ENCODE measurements around the gene KCNT1.
A peak's percentile ranks its signal among the peaks of the same experiment; 100 is the strongest.

The KCNT1 gene

DNA sequence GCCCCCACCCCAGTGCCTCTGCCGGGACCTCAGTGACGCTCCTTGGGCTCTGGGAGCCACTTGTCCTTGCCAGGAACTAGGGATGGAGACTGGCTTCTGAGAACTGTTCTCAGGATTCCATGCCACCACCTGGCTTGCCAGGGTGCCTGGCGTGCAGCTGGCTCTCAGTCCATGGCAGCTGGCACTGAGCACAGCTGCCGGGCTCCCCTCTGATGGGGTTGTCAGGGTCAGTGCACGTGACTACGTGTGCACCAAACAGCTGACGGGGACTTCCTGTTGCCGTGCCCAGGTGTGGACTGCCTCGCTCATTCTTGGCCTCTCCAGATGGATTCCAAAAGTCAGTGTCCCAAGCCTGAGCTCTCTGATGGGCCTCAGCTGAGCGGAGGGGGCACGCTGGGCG, 9.4 kb downstream of the KCNT1 start:
- Histone ChIP-seq H3K27ac (ENCODE audit: insufficient read depth, low read depth, low read length, poor library complexity, severe bottlenecking) (no peak overlapping the region), H3K4me1 (ENCODE audit: control insufficient read depth, insufficient read depth, low read length) (no peaks in the 10 kb centered on the region), H3K4me3 (ENCODE audit: insufficient read depth, low read depth, low read length) (no peak overlapping the region), H3K36me3 (ENCODE audit: control insufficient read depth, insufficient read depth, low read length) (no peaks in the 10 kb centered on the region), H3K9me3 (ENCODE audit: control insufficient read depth, low read length) (no peaks in the 10 kb centered on the region), H3K27me3 (ENCODE audit: control insufficient read depth, insufficient read depth, low read length, poor library complexity, severe bottlenecking) (peaks cover 36% of the 10 kb centered on the region)
- 92 to 94% methylated on average over 12 of the region's 12 CpGs for WGBS, 2 experiments

DNA sequence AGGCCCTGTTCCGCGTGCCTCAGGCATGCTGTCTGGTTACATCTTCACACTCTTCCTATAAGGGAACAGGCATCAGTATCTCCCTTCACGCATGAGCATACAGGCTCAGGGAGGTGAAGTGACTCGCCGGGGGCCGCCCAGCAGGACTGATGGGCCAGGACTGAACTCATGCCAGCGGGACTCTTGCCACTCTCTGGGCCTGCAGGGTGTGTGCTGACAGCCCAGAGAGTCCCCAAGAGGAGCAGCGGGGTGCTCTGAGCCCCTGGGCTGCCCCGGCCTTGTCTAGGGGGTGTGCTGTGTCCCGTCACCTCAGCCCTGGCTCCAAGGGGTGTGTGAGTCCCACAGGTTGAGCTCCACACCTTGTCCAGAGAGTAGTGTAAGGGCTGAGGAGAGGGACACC, 9.9 kb downstream of the KCNT1 start:
- 81 to 84% methylated on average over 10 of the region's 10 CpGs for WGBS, 2 experiments
- no peaks in the 10 kb centered on the region for H3K9me3 ChIP-seq (ENCODE audit: control insufficient read depth, low read length)
- no peak overlapping the region for H3K4me3 ChIP-seq (ENCODE audit: insufficient read depth, low read depth, low read length)
- no peak overlapping the region for H3K27ac ChIP-seq (ENCODE audit: insufficient read depth, low read depth, low read length, poor library complexity, severe bottlenecking)
- H3K4me1 ChIP-seq (ENCODE audit: control insufficient read depth, insufficient read depth, low read length): no peaks in the 10 kb centered on the region
- H3K36me3 ChIP-seq (ENCODE audit: control insufficient read depth, insufficient read depth, low read length): no peaks in the 10 kb centered on the region
- peaks cover 40% of the 10 kb centered on the region for H3K27me3 ChIP-seq (ENCODE audit: control insufficient read depth, insufficient read depth, low read length, poor library complexity, severe bottlenecking)

DNA sequence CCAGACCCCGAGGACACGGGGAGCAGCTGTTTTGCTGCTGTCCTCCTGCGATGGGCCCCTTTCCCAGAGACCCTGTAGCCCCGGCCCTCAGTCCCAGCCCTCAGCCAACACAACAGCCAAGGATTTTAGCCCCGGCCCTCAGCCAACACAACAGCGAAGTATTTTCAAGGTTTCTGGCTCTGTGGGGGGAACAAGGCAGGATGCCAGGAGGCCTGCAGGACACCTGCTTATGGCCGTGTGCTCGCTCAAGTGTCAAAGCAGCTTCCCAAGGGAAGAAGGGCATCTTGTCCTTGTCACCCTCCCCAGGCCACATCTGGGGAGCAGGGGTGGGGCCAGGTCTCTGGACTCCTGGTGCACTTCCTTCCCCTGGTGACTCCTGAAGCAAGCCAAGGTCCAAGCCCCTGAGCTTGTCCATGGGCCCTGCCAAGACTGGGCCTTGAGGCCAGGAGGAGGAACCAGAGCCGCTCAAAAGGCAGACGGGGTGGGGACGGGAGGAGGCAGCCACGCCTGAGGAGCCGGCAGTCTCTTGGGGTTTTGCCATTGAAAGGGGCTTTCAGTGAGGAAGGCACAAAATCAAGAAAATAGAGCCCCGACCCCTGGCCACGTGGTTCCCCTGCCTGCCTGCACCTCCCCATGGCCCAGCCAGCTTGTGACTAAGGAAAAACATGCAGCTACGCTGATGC, 10.8 kb downstream of the KCNT1 start:
- H3K27me3 ChIP-seq (ENCODE audit: control insufficient read depth, insufficient read depth, low read length, poor library complexity, severe bottlenecking): peaks cover 42% of the 10 kb centered on the region

DNA sequence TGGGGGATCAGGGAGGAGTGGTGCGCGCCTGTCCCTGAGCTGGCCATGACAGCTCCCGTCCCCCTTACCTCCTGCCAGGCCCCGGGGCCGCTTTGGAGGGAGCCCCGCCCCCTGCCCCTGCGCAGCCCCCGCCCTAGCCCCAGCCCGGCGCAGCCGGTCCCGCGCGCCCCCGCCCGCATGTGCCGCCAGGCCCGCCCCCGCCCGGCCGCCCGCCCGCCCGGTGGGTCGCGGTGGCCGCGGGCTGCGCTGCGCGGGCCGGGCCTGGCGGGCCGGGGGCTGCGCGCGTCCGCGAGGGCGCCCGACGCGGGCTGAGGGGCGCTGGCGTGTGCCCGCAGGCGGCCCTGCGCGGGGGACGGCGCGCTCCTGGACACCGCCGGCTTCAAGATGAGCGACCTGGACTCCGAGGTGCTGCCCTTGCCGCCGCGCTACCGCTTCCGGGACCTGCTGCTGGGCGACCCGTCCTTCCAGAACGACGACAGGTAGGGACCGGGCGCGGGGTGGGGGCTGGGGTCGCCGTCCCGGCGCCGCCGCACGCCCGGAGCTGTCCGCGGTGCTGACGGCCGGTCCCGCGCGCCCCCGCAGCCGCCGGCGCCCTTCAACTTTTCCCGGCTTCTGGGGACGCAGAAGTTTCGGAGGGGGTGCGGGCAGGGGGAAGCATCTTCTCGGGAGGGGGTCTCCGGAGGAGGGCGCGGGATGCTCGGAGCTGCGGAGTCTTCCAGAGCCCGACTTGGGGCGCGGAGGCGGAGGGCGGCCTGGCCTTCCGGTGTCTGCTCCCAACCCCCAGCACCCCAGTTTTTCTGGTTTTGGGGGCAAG, 12.5 kb downstream of the KCNT1 start:
- peak overlapping the region; percentile 6 for H3K4me3 ChIP-seq (ENCODE audit: insufficient read depth, low read depth, low read length)
- peaks cover 42% of the 10 kb centered on the region for H3K27me3 ChIP-seq (ENCODE audit: control insufficient read depth, insufficient read depth, low read length, poor library complexity, severe bottlenecking)
- WGBS, 2 experiments: 2 to 3% methylated on average over 103 of the region's 103 CpGs
- H3K27ac ChIP-seq (ENCODE audit: insufficient read depth, low read depth, low read length, poor library complexity, severe bottlenecking): no peak overlapping the region
- no peaks in the 10 kb centered on the region for H3K4me1 ChIP-seq (ENCODE audit: control insufficient read depth, insufficient read depth, low read length)
- no peaks in the 10 kb centered on the region for H3K36me3 ChIP-seq (ENCODE audit: control insufficient read depth, insufficient read depth, low read length)
- H3K9me3 ChIP-seq (ENCODE audit: control insufficient read depth, low read length): no peaks in the 10 kb centered on the region

More for the DNA sequence above, 10.8 kb downstream of the KCNT1 start:
- no peak overlapping the region for H3K4me3 ChIP-seq (ENCODE audit: insufficient read depth, low read depth, low read length)
- 65 to 69% methylated on average over 15 to 16 of the region's 16 CpGs for WGBS, 2 experiments
- no peak overlapping the region for H3K27ac ChIP-seq (ENCODE audit: insufficient read depth, low read depth, low read length, poor library complexity, severe bottlenecking)
- H3K4me1 ChIP-seq (ENCODE audit: control insufficient read depth, insufficient read depth, low read length): no peaks in the 10 kb centered on the region
- no peaks in the 10 kb centered on the region for H3K36me3 ChIP-seq (ENCODE audit: control insufficient read depth, insufficient read depth, low read length)
- no peaks in the 10 kb centered on the region for H3K9me3 ChIP-seq (ENCODE audit: control insufficient read depth, low read length)

DNA sequence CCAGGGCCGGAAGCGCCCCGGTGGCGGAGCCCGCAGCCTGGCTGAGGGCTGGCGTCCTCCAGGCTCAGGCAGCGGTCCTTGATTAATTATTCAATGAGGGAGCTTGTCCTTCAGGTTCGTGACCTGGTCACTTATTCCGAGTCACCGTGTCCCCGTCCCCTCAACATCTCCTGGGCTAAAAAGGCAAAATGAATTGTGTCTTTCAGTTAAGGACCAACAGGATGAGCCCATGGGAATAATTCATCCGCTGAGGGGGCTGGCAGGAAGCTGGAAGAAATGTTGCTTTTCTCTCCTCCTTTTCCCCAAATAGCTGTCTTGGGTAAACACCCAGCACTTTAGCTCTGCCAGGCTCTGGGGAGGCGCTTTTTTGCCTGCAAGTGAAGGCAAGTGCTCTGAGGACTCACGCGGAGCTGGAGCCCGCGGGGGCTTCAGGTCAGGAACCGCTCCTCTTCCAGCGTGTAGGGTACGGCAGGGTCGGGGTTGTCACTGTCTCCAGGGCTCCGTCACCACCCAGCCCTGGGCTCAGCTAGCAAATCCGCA, 13.1 kb downstream of the KCNT1 start:
- 41 to 43% methylated on average over 23 of the region's 23 CpGs for WGBS, 2 experiments
- no peaks in the 10 kb centered on the region for H3K4me1 ChIP-seq (ENCODE audit: control insufficient read depth, insufficient read depth, low read length)
- no peaks in the 10 kb centered on the region for H3K36me3 ChIP-seq (ENCODE audit: control insufficient read depth, insufficient read depth, low read length)
- no peaks in the 10 kb centered on the region for H3K9me3 ChIP-seq (ENCODE audit: control insufficient read depth, low read length)
- peak overlapping the region; percentile 6 for H3K4me3 ChIP-seq (ENCODE audit: insufficient read depth, low read depth, low read length)
- H3K27me3 ChIP-seq (ENCODE audit: control insufficient read depth, insufficient read depth, low read length, poor library complexity, severe bottlenecking): peaks cover 42% of the 10 kb centered on the region
- no peak overlapping the region for H3K27ac ChIP-seq (ENCODE audit: insufficient read depth, low read depth, low read length, poor library complexity, severe bottlenecking)

DNA sequence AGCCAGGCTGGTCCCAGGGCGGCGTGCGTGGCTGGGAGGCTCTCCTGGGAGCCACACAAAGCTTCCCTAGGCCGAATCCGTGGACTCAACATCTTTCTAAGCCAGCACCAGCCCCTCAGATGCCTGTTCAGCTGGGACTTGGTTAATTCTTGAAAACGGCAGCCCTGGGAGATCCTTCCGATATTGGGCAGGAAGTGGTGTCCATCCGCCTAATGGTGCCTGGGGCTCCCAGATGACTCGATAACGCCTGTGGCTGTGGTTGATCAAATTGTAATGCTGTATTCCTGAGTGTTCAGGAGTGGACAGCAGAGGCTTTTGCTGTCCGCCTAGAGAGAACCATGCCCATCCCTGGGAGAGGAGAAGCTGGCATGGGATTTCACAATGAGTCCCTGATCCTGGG, 14.1 kb downstream of the KCNT1 start:
- Histone ChIP-seq H3K4me3 (ENCODE audit: insufficient read depth, low read depth, low read length) (no peak overlapping the region), H3K36me3 (ENCODE audit: control insufficient read depth, insufficient read depth, low read length) (no peaks in the 10 kb centered on the region), H3K9me3 (ENCODE audit: control insufficient read depth, low read length) (no peaks in the 10 kb centered on the region), H3K27ac (ENCODE audit: insufficient read depth, low read depth, low read length, poor library complexity, severe bottlenecking) (no peak overlapping the region), H3K27me3 (ENCODE audit: control insufficient read depth, insufficient read depth, low read length, poor library complexity, severe bottlenecking) (peaks cover 42% of the 10 kb centered on the region), H3K4me1 (ENCODE audit: control insufficient read depth, insufficient read depth, low read length) (no peaks in the 10 kb centered on the region)
- WGBS, 2 experiments: 89 to 90% methylated on average over 11 of the region's 11 CpGs

DNA sequence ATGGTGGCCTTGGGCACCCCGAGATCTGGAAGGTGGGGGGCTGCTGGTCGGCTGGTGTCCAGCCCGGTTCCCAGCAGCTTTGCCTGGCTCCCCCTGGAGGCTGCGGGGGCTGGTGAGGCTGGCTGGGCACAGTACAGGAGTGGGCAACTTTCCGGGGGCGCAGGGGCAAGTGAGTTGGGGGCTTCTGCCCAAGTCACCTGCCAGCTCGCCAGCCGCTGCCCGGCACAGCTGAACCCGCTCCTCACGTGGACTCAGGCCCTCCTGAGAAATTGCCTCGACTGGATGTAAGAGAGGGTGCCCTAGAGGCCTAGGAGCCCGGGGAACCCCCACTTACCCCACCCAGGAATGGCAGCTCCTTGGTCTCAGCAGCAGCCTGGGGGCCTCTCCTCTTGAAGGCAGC, 15.4 kb downstream of the KCNT1 start:
- 89 to 91% methylated on average over 13 of the region's 13 CpGs for WGBS, 2 experiments
- Histone ChIP-seq H3K27me3 (ENCODE audit: control insufficient read depth, insufficient read depth, low read length, poor library complexity, severe bottlenecking) (peaks cover 42% of the 10 kb centered on the region), H3K9me3 (ENCODE audit: control insufficient read depth, low read length) (no peaks in the 10 kb centered on the region)

DNA sequence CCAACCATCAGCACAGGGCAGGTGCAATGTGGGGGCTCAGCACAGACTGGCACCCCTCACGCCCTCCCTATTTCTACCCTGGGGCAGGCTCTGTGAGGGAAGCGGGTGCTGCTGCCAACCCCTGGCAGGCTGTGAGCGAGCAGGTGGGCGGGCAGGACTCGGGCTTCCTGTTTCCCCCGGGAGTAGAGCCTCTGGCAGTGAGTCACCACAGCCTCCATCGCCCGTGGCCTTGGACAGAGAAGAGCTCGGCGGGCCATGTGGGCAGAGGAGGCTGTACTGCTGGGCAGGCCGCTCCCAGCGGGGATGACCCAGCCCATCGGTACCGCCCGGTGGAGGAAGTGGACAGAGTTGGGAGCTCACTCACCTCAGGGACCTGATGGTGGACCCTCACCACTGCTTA, 16.6 kb downstream of the KCNT1 start:
- H3K27me3 ChIP-seq (ENCODE audit: control insufficient read depth, insufficient read depth, low read length, poor library complexity, severe bottlenecking): peaks cover 31% of the 10 kb centered on the region
- no peak overlapping the region for H3K27ac ChIP-seq (ENCODE audit: insufficient read depth, low read depth, low read length, poor library complexity, severe bottlenecking)
- no peaks in the 10 kb centered on the region for H3K36me3 ChIP-seq (ENCODE audit: control insufficient read depth, insufficient read depth, low read length)
- H3K9me3 ChIP-seq (ENCODE audit: control insufficient read depth, low read length): no peaks in the 10 kb centered on the region
- H3K4me1 ChIP-seq (ENCODE audit: control insufficient read depth, insufficient read depth, low read length): no peaks in the 10 kb centered on the region
- WGBS, 2 experiments: 89 to 91% methylated on average over 15 of the region's 15 CpGs
- no peak overlapping the region for H3K4me3 ChIP-seq (ENCODE audit: insufficient read depth, low read depth, low read length)

More for the DNA sequence above, 15.4 kb downstream of the KCNT1 start:
- no peaks in the 10 kb centered on the region for H3K4me1 ChIP-seq (ENCODE audit: control insufficient read depth, insufficient read depth, low read length)
- H3K4me3 ChIP-seq (ENCODE audit: insufficient read depth, low read depth, low read length): no peak overlapping the region
- H3K27ac ChIP-seq (ENCODE audit: insufficient read depth, low read depth, low read length, poor library complexity, severe bottlenecking): no peak overlapping the region
- H3K36me3 ChIP-seq (ENCODE audit: control insufficient read depth, insufficient read depth, low read length): no peaks in the 10 kb centered on the region

DNA sequence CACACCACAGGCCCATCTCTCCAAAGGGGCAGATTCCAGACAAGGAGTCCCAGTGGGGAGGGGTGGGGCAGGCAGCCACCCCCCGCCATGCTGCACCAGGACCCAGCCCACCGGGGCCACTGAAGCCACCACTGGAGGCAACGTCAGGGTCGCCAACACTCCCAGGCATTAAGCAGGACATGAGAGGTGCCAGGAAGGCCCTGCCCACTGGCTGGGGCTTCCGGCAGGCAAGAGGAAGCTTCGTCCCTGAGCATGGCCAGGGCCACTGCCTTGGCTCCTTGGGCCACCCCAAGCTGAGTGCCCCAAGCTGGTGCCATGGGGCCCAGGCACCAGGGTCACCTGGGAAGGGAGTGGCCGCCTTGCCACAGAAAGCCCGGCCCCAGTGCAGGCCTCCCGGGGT, 17.5 kb downstream of the KCNT1 start:
- WGBS, 2 experiments: 90% methylated on average over 9 of the region's 9 CpGs
- H3K9me3 ChIP-seq (ENCODE audit: control insufficient read depth, low read length): no peaks in the 10 kb centered on the region
- H3K4me3 ChIP-seq (ENCODE audit: insufficient read depth, low read depth, low read length): no peak overlapping the region
- H3K27me3 ChIP-seq (ENCODE audit: control insufficient read depth, insufficient read depth, low read length, poor library complexity, severe bottlenecking): peaks cover 26% of the 10 kb centered on the region
- H3K4me1 ChIP-seq (ENCODE audit: control insufficient read depth, insufficient read depth, low read length): no peaks in the 10 kb centered on the region
- H3K36me3 ChIP-seq (ENCODE audit: control insufficient read depth, insufficient read depth, low read length): no peaks in the 10 kb centered on the region
- no peak overlapping the region for H3K27ac ChIP-seq (ENCODE audit: insufficient read depth, low read depth, low read length, poor library complexity, severe bottlenecking)

DNA sequence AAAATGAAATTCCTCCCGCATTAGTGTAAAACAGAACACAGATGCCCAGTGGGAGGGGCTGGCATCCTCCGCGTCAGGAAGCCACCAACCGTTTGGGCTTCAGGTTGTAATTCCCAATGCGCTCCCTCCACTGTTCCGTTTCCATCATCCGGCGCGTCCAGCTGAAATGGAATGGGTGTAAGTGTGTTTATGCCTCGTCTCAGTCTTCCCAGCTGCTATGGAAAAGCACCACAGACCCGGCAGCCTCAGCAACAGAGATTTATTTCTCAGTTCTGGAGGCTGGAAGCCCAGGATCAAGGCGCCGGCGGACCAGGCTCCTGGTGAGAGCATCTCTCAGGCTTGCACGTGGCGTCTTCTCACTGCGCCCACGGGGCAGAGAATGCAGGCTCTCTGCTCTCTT, 20.4 kb downstream of the KCNT1 start:
- Histone ChIP-seq H3K9me3 (ENCODE audit: control insufficient read depth, low read length) (no peaks in the 10 kb centered on the region), H3K27ac (ENCODE audit: insufficient read depth, low read depth, low read length, poor library complexity, severe bottlenecking) (no peak overlapping the region), H3K4me1 (ENCODE audit: control insufficient read depth, insufficient read depth, low read length) (no peaks in the 10 kb centered on the region), H3K4me3 (ENCODE audit: insufficient read depth, low read depth, low read length) (no peak overlapping the region), H3K27me3 (ENCODE audit: control insufficient read depth, insufficient read depth, low read length, poor library complexity, severe bottlenecking) (no peaks in the 10 kb centered on the region), H3K36me3 (ENCODE audit: control insufficient read depth, insufficient read depth, low read length) (no peaks in the 10 kb centered on the region)
- WGBS, 2 experiments: 90 to 91% methylated on average over 18 of the region's 18 CpGs

All from ectodermal cell (in vitro differentiated cells).